H1 (cell line): ENCODE data around the gene DPEP3. TPM values are rescaled to one million over a fixed set of nuclear protein-coding genes. Genes with fewer than 3 reads are reported as not detected.
A peak's percentile ranks its signal among the peaks of the same experiment; 100 is the strongest.

ENCODE experiments used
- CTCF ChIA-PET: fragments of 300-600 bp; sonication (Branson Sonifier 250); formaldehyde crosslinking; loops from one replicate; lab custom pipeline; 2021; ENCODE audit not compliant: partially characterized antibody; lab: Charles Lee
- POLR2A ChIA-PET: fragments of 300-600 bp; sonication (Branson Sonifier 250); formaldehyde crosslinking; loops from one replicate; lab custom pipeline; 2021; ENCODE audit warnings: inconsistent platforms; ENCODE audit not compliant: partially characterized antibody; lab: Charles Lee
- DNase-seq, 2 experiments: peaks; one replicate each; pipeline versions ENCODE4 v3.0.0 to v3.0.0-alpha.2; 2010 to 2022; ENCODE audit warnings: low spot score in 2 of 2, low read depth in 1 of 2, mixed read lengths in 1 of 2
- FAIRE-seq: peaks from 2 replicates; lab custom pipeline; 2011; peaks lifted over from hg19 to GRCh38; lab: Jason Lieb, UNC
- H2AFZ ChIP-seq: 2 replicates; pipeline ENCODE4 v1.8.1; 2012; ENCODE audit warnings: low read length, inconsistent platforms
- H2AK5ac ChIP-seq: 2 replicates; pipeline ENCODE4 v1.6.1; 2013; ENCODE audit warnings: low read depth, low read length
- H2BK120ac ChIP-seq: replicated peaks from 2 replicates; pipeline ENCODE3; 2013; ENCODE audit warnings: low read depth, low read length, inconsistent platforms
- H2BK12ac ChIP-seq: 2 replicates; pipeline ENCODE4 v1.6.1; 2013; ENCODE audit warnings: low read depth, low read length
- H2BK15ac ChIP-seq: 2 replicates; pipeline ENCODE4 v1.6.1; 2013; ENCODE audit warnings: low read length
- H2BK20ac ChIP-seq: 2 replicates; pipeline ENCODE4 v1.6.1; 2013; ENCODE audit warnings: low read length
- H2BK5ac ChIP-seq: 2 replicates; pipeline ENCODE4 v1.6.1; 2013; ENCODE audit warnings: low read depth, low read length
- H3K14ac ChIP-seq: 2 replicates; pipeline ENCODE4 v1.6.1; 2013; ENCODE audit warnings: inconsistent platforms; ENCODE audit not compliant: insufficient read length
- H3K18ac ChIP-seq: 2 replicates; pipeline ENCODE4 v1.6.1; 2013; ENCODE audit warnings: low read length; ENCODE audit errors: extremely low read depth
- H3K23ac ChIP-seq: 2 replicates; pipeline ENCODE4 v1.6.1; 2013; ENCODE audit warnings: inconsistent platforms; ENCODE audit not compliant: insufficient read length
- H3K23me2 ChIP-seq: 2 replicates; pipeline ENCODE4 v1.6.1; 2013; ENCODE audit warnings: low read depth, low read length
- H3K27ac ChIP-seq: 2 replicates; pipeline ENCODE4 v1.6.1; 2011; ENCODE audit warnings: low read depth, low read length, inconsistent platforms
- H3K27me3 ChIP-seq, 4 experiments: replicated peaks in 1 of 4; 1 replicate in 1 of 4; 2 replicates in 3 of 4; pipeline versions ENCODE4 v1.6.1 to v1.8.1; 2011 to 2013; ENCODE audit warnings: low read length in 3 of 4, mild to moderate bottlenecking in 3 of 4, inconsistent platforms in 2 of 4, mixed read lengths in 2 of 4, moderate library complexity in 1 of 4; ENCODE audit not compliant: control insufficient read depth in 3 of 4, insufficient read depth in 3 of 4; ENCODE audit errors: extremely low read depth in 1 of 4
- H3K36me3 ChIP-seq, 4 experiments: 2 replicates each; pipeline versions ENCODE4 v1.6.1 to v1.8.1; 2011 to 2013; ENCODE audit warnings: mild to moderate bottlenecking in 4 of 4, low read length in 3 of 4, moderate library complexity in 2 of 4, control low read depth in 1 of 4, inconsistent platforms in 1 of 4; ENCODE audit not compliant: insufficient read depth in 4 of 4, control insufficient read depth in 2 of 4
- H3K4ac ChIP-seq: replicated peaks from 2 replicates; pipeline ENCODE3; 2013; ENCODE audit warnings: low read length, low read depth, mixed read lengths, inconsistent platforms; ENCODE audit not compliant: insufficient read length
- H3K4me1 ChIP-seq, 4 experiments: replicated peaks in 1 of 4; 1 replicate in 1 of 4; 2 replicates in 3 of 4; pipeline versions ENCODE4 v1.6.1 to v1.8.1; 2011 to 2013; ENCODE audit warnings: low read length in 3 of 4, inconsistent platforms in 2 of 4, mixed read lengths in 1 of 4; ENCODE audit not compliant: insufficient read depth in 4 of 4, control insufficient read depth in 3 of 4
- H3K4me2 ChIP-seq, 2 experiments: 2 replicates each; pipeline versions ENCODE4 v1.6.1 to v1.8.1; 2011 to 2013; ENCODE audit warnings: low read depth in 2 of 2, low read length in 2 of 2, control low read depth in 1 of 2, inconsistent platforms in 1 of 2, mild to moderate bottlenecking in 1 of 2; ENCODE audit not compliant: insufficient read depth in 1 of 2
- H3K4me3 ChIP-seq, 4 experiments: fragments of 200-600, 300-600 bp in 1 of 4; sonication (generic), shearing (Covaris generic), sonication (Bioruptor Twin) in 1 of 4; 2 replicates each; pipeline versions ENCODE4 v1.5.1 to v1.8.1; 2011 to 2016; ENCODE audit warnings: low read length in 4 of 4, low read depth in 3 of 4, control low read depth in 2 of 4, inconsistent platforms in 2 of 4, mild to moderate bottlenecking in 2 of 4, mixed read lengths in 1 of 4, moderate library complexity in 1 of 4; ENCODE audit not compliant: insufficient read depth in 2 of 4; ENCODE audit errors: extremely low read depth in 1 of 4
- H3K56ac ChIP-seq: replicated peaks from 2 replicates; pipeline ENCODE3; 2013; ENCODE audit warnings: low read depth, mild to moderate bottlenecking, mixed read lengths, low read length, inconsistent platforms; ENCODE audit not compliant: insufficient read length
- H3K79me1 ChIP-seq: 2 replicates; pipeline ENCODE4 v1.6.1; 2013; ENCODE audit warnings: low read depth, low read length, control low read depth
- H3K79me2 ChIP-seq, 2 experiments: 2 replicates each; pipeline versions ENCODE4 v1.6.1 to v1.8.1; 2012 to 2013; ENCODE audit warnings: low read length in 2 of 2, mild to moderate bottlenecking in 2 of 2, inconsistent platforms in 1 of 2; ENCODE audit not compliant: insufficient read depth in 2 of 2, control insufficient read depth in 1 of 2
- H3K9ac ChIP-seq, 4 experiments: replicated peaks in 1 of 4; 1 replicate in 1 of 4; 2 replicates in 3 of 4; pipeline versions ENCODE4 v1.6.1 to v1.8.1; 2011 to 2013; ENCODE audit warnings: low read depth in 3 of 4, low read length in 3 of 4, control low read depth in 2 of 4, mild to moderate bottlenecking in 2 of 4, moderate library complexity in 2 of 4, inconsistent platforms in 1 of 4; ENCODE audit errors: extremely low read depth in 1 of 4
- H3K9me3 ChIP-seq, 2 experiments: 2 replicates each; pipeline versions ENCODE4 v1.6.1 to v1.8.1; 2012 to 2013; ENCODE audit warnings: mild to moderate bottlenecking in 2 of 2, moderate library complexity in 2 of 2, control low read depth in 1 of 2, inconsistent platforms in 1 of 2, low read depth in 1 of 2, low read length in 1 of 2, mixed read lengths in 1 of 2; ENCODE audit not compliant: insufficient read depth in 2 of 2
- H4K20me1 ChIP-seq, 2 experiments: replicated peaks in 1 of 2; 2 replicates each; pipeline versions ENCODE3 to v1.8.1; 2011 to 2013; ENCODE audit warnings: inconsistent platforms in 2 of 2, low read length in 2 of 2, mild to moderate bottlenecking in 1 of 2; ENCODE audit not compliant: insufficient read depth in 2 of 2, control insufficient read depth in 1 of 2
- H4K5ac ChIP-seq: 2 replicates; pipeline ENCODE4 v1.6.1; 2013; ENCODE audit warnings: low read length, low read depth, mixed read lengths, inconsistent platforms; ENCODE audit not compliant: insufficient read length
- H4K8ac ChIP-seq: 2 replicates; pipeline ENCODE4 v1.8.0; 2013; ENCODE audit warnings: mild to moderate bottlenecking, moderate library complexity, low read length, inconsistent platforms; ENCODE audit not compliant: insufficient read depth; ENCODE audit errors: extremely low read depth
- H4K91ac ChIP-seq: replicated peaks from 2 replicates; pipeline ENCODE3; 2013; ENCODE audit warnings: low read length, mixed read lengths, inconsistent platforms; ENCODE audit not compliant: insufficient read length
- CBX5 ChIP-seq: fragments of 300-800, 300-1000 bp; sonication (generic); IDR thresholded peaks from 2 replicates; pipeline ENCODE4 v1.7.1; 2016; ENCODE audit warnings: antibody characterized with exemption, low read length, low read depth
- POLR2AphosphoS5 ChIP-seq: IDR thresholded peaks from 2 replicates; pipeline ENCODE4 v1.6.1; 2011; ENCODE audit warnings: low read depth, low read length
- WGBS, 2 experiments: shearing (Covaris generic) in 1 of 2; methylation state at CpG; one replicate each; pipeline versions ENCODE4 v1.1.6 to v1.1.7; 2013 to 2015; ENCODE audit warnings: low lambda C conversion rate in 2 of 2, mixed read lengths in 2 of 2, inconsistent platforms in 1 of 2, low coverage in 1 of 2, missing lambda C conversion rate in 1 of 2; ENCODE audit not compliant: insufficient replicate concordance in 2 of 2, insufficient coverage in 1 of 2, insufficient read length in 1 of 2; ENCODE audit errors: extremely low coverage in 1 of 2, missing lambda C conversion rate in 1 of 2; 5-methylcytosine and 5-hydroxymethylcytosine counted together
- polyA plus RNA-seq, 7 experiments: library from polyadenylated mRNA; depleted of rRNA in 3 of 7; stranded (reverse) in 5 of 7; unstranded in 2 of 7; fragments of >200 nt in 5 of 7; fragments of 200-250 nt in 2 of 7; gene quantifications; 1 replicate in 5 of 7; 2 replicates in 1 of 7; 4 replicates in 1 of 7; pipeline versions ENCODE4 v1.2.1 to v1.2.3, GENCODE V29; 2011 to 2013; ENCODE audit warnings: missing spikeins in 2 of 7, mixed read lengths in 2 of 7
- total RNA-seq: library from RNA; stranded (reverse); fragmentation: NEBNext Ultra II Directional; extraction: Animal tissue kit (Norgen Biotek cat#: 25700); gene quantifications from 2 replicates; pipeline ENCODE4 v1.2.1, GENCODE V29; 2021

The DPEP3 gene
- total and polyA plus RNA-seq, 2 of the 8 experiments (the other 6 are each of a cell fraction or from before 2014, with no cell fraction given), result 6.5 to 9.9 TPM

GRCh38 chr16:67939507-67940445 is 40.5 kb downstream of the DPEP3 start:
- no peak overlapping the region for H2BK15ac ChIP-seq
- no peak overlapping the region for H4K91ac ChIP-seq
- H3K79me1 ChIP-seq, result peaks cover 4% of the 10 kb centered on the region; the same call in 1 of the 2 replicates
- no peak overlapping the region for H2AK5ac ChIP-seq
- FAIRE-seq (no peak), DNase-seq (no peak)
- no peak overlapping the region for H3K23ac ChIP-seq
- H3K27ac ChIP-seq, result no peak overlapping the region
- peaks cover 0 to 9% (median 4%) of the 10 kb centered on the region in 4 experiments; a peak in 5 of 7 replicates for H3K4me1 ChIP-seq
- no peak overlapping the region for H2BK12ac ChIP-seq
- no peak overlapping the region for H3K56ac ChIP-seq
- 90% methylated on average over 31 of the region's 33 CpGs; no CpG with 5 or more reads in 1 of the 2 experiments for WGBS, 2 experiments
- no peak overlapping the region for H3K4ac ChIP-seq
- no peak overlapping the region for H3K9ac ChIP-seq
- peaks cover 6 to 24% of the 10 kb centered on the region in 2 experiments for H4K20me1 ChIP-seq
- no peaks in the 10 kb centered on the region for H3K9me3 ChIP-seq
- ChIA-PET CTCF (interaction anchor here (1.0 to 27.1 kb wide), 10 partner anchors 8 to 276 kb away, joined by 3 to 623 read pairs (median 6); partner anchors contain the start of genes EDC4, NRN1L, PSKH1 and SLC12A4), POLR2A (interaction anchor here (0.6 to 6.8 kb wide), 9 partner anchors 10 to 267 kb away, joined by 3 to 31 read pairs (median 4); partner anchors contain the start of genes CTRL, DDX28 and DUS2)
- H2BK5ac ChIP-seq, result no peak overlapping the region; the same call in 1 of the 2 replicates
- TF ChIP-seq CBX5 (no peak), POLR2AphosphoS5 (peak; percentile 16; the same call in 1 of the 2 replicates)
- H3K79me2 ChIP-seq, result 0 out of 4 replicates have a peak, but pooled peaks cover 0 to 3% of the 10 kb centered on the region in 2 experiments
- H3K18ac ChIP-seq, result no peak overlapping the region
- no peak overlapping the region for H2BK120ac ChIP-seq
- no peaks in the 10 kb centered on the region for H3K27me3 ChIP-seq
- H4K5ac ChIP-seq, result no peak overlapping the region
- peaks cover 18% of the 10 kb centered on the region for H3K23me2 ChIP-seq
- peaks cover 0 to 3% (median 1%) of the 10 kb centered on the region in 4 experiments; a peak in 3 of 8 replicates for H3K36me3 ChIP-seq
- H2BK20ac ChIP-seq, result no peak overlapping the region
- H3K4me3 ChIP-seq, result no peak overlapping the region
- H3K14ac ChIP-seq, result no peak overlapping the region
- H2AFZ ChIP-seq, result no peak overlapping the region
- H3K4me2 ChIP-seq, result no peak overlapping the region
- no peak overlapping the region for H4K8ac ChIP-seq
